ENCODE data around the gene OR7D2.
"Not testable (repeated sequence)": the region's sequence is repeated elsewhere in the genome, so short reads cannot be mapped to it uniquely, and the experiment has no call there.

The OR7D2 gene

DNA sequence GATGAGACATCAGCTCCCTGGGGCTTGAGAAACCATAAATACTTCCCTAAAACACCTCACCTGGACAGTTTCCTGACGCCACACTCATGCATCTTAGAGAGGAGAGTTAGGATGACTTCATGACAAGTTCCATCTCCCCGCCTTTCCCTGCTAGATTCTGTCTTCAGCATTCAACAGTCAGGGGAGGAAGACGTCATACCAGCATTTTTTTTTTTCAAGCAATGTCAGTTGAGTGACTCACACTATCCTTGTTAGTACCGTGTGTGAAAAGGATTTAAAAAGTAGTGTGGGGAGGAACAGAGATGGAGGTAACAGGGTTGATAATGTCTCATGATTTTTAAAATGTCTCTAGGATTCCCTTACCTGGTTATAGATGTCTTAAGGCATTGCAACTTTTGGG, at the start of gene OR7D2:
Gene OR7D2, plus strand, starts transcription at position 79 of the 400 bp plus-strand sequence. CDS start 6,803 bp downstream, outside the sequence.
- DNase-seq (ENCODE audit: low read depth in 2 of 2) = no peak

DNA sequence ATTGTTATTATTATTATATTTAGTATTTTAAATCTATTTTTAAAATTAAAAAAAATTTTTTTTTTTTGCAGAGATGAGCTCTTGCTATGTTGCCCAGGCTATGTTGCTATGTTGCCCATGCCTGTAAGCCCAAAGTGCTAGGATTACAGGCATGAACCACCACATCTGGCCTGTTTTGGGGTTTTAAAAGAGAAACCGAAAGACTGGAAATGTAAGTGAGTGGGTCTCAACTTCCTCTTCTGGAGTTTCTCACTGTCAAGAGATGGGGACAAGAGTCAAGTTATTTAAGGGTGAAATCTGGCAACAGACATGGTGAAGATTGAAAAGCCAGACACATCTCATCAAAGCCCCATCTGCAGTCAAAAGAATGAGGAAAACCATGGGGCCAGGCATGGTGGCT, 47.8 kb upstream of the OR7D2 start:
- no peak for DNase-seq (ENCODE audit: low read depth in 2 of 2)

DNA sequence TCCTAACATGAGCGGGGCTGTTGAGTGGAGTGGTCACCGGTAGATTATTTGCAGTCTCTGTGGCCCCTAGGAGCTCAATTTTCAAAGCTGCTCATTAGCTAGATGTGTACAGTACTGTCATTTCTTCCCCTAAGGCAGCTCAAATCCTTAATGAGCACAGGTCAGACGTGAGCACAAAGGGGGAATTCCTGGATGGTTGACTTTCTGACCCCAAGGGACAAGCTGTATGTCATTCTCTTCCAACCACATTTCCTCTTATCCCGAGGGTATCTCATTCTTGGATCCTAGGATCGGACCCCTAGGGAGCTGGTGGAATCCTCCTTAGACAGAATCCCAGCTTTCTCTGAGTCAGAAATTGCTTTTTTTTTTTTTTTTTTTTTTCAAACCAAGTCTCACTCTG, 46.4 kb upstream of the OR7D2 start:
- DNase-seq (ENCODE audit: low read depth in 2 of 2) = no peak

DNA sequence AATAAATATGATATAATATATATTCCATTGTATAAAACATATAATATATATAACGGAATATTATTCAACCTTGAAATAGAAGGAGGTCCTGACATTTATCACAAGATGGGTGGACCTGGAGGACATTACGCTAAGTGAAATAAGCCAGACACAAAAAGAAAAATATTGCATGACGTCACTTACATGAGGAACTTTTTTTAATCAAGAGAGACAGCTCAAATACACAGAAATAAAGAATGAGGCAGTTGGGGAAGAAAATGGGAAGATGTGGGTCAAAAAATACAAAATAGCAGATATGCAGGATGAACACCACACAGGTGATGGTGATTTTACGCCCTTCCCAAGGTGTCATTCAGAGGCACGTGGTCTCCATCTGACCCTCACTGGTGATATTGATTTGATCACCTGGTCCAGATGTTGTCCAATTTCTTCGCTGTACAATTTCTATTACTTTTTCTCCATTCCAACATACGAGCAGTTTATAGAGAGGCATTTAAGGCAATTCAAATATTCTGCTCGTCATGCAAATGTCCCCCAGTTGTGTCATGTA, 39.1 kb upstream of the OR7D2 start:
- DNase-seq (ENCODE audit: low read depth in 2 of 2) = no peak

DNA sequence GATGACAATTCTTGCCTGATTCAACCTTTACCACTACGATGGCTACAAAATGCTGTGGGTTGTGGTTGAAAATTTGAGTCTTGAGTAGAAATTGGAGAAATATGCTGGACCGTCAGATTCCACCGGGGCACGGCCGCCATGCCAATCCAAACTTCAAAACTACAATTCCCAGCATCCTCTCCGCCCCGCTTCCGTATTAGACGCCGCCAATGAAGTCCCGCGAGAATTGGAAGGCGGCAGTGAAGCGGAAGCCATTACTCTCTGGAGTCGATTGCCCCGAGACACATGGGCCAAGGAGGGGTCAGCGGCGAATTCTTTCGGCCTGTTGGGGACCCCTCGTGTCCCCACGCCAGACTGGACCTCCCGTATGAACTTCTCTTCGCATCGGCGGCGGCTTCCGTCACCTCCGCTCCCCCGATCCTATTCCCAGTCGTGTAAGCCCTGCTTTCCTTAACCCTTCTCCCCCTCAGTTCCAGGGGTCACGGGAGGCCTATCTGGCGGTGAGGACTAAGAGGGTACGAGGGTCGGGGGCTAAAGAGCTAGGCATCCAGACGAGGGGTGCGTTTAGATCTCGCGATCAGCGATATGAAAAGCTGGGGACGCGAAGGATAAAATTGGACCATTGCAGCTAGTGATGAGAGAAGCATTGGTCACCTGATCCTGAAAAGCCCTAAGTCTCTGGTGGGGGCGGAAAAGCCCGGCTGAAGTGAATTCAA, 38.5 kb upstream of the OR7D2 start, which contains the start of gene ZNF317:
Gene ZNF317, plus strand, starts transcription at position 239 of the 716 bp plus-strand sequence. CDS start 15,620 bp downstream, outside the sequence.
- DNase-seq (ENCODE audit: low read depth in 2 of 2) = peak; percentile 77 to 89

DNA sequence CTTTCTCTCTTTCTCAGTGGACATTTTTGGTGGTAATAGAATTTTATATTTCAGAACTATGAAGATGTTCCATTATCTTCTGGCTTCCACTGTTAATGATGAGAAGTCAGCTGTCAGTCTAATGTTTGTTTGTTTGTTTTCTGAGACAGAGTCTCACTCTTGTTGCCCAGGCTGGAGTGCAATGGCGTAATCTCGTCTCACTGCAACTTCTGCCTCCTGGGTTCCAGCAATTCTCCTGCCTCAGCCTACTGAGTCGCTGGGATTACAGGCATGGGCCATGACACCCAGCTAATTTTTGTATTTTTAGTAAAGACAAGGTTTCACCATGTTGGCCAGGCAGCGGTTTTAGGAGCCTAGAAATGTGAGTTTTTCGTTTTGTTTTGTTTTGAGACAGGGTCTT, 33.9 kb upstream of the OR7D2 start:
- DNase-seq (ENCODE audit: low read depth in 2 of 2) = no peak

DNA sequence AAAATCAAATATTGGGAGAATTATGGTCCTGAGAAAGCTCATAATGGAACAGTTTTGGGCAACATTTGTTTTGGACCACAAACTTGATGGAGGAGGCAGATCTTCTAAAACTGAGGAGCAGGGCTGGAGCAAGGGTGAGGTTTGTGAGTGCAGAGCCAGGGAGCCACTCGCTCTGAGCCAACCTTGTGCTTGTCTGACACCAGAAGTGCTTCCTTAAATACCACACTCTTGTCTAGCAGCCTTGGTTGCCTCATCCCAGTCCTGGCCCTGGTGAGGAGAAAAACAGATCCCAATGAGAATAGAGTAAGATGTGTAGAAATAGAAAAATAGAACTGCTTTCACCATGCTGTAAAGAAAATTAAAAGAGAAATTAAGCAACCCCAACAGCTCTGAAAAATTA, 31.9 kb upstream of the OR7D2 start:
- DNase-seq (ENCODE audit: low read depth in 2 of 2) = no peak

DNA sequence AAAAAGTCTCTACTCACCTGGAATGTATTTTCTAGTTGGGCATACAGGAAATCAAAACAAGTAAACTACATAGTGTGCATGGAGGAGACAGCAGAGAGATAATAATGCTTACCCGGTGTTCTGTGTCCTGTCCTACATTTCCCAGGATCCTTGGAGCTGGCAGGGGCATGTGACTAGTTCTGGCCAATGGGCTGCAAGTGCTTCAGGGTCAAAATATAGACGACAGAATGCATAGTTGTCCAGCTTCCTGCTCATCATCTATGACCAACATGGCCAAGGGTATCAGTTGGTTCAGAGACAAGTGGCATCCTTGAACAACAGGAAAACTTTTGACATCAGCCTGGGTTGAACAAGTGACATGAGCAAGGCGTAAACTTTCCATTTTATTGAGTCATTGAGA, 30.1 kb upstream of the OR7D2 start:
- no peak for DNase-seq (ENCODE audit: low read depth in 2 of 2)

DNA sequence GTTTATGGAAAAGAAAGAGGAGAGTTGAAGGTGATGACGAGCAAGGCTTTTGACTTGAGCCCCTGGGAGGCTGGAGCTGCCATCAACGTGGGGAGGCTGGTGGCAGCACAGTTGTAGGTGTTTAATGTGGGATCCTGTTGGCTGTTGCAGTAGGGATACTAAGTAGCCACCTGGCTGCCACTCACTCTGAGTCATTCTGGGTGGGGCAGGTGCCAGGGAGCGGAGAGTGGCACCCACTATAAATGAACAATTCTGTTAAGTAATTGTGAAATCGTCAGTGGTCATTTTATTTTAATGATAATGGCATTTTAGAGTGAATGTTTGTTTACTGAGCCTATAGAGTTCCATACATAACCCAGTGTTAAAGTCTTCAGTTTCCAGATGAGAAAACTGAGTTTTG, 28.8 kb upstream of the OR7D2 start:
- DNase-seq (ENCODE audit: low read depth in 2 of 2) = no peak

DNA sequence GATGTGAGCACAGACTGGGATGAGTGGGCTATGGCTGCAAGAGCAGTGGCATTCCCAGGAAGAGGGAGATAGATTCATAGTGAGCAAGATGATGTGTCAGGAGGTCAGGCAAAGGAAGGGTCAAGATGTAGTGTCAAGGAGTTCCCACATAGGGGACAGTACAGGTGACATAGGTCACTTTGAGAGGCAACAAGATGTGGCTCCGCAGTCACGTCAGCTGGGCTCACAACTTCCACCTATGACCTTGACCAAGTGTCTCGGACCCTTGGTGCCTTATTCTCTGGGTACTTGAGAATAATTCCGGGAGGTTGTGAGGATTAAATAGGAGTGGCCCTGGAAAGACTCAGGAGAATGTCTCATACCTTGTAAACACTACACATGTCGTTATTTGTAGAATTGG, 28.1 kb upstream of the OR7D2 start:
- no peak for DNase-seq (ENCODE audit: low read depth in 2 of 2)

DNA sequence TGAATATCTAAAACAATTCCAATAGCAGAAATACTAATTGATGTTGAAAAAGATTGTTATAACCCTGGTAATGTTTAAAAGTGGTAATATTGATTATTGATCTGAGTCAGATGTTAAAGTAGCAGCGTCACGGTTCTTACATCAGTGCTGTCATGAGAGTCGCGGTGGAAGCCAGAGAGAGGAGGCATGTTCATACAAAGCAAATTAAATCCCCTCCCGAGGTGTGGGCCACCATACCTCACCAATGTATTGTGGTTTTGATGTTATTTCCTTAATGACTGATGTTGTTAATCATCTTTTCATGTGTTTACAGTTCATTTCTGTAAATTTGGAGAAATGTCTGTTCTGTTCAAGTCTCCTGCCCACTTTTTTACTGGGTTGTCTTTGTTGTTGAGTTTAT, 27.4 kb upstream of the OR7D2 start:
- DNase-seq (ENCODE audit: low read depth in 2 of 2) = no peak

DNA sequence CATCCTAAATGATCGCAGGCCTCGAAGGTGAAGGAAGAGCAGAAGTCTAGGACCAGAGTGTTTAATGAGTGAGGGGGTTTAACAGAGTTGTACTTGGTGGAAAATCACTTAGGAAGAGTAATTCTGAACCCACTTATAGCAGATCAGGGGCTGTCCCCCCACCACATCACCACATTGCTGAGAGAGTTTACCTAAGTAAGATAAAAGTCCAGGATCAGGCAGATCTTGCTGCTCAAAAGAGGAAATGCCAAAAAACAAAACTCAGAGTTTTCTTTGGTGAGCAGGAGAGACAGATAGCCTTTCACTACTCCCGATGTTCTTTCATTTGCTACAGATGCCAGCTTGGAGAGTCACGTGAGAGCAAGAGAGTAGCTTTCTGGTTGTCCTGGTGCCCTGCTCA, 23.2 kb upstream of the OR7D2 start:
- no peak for DNase-seq (ENCODE audit: low read depth in 2 of 2)

DNA sequence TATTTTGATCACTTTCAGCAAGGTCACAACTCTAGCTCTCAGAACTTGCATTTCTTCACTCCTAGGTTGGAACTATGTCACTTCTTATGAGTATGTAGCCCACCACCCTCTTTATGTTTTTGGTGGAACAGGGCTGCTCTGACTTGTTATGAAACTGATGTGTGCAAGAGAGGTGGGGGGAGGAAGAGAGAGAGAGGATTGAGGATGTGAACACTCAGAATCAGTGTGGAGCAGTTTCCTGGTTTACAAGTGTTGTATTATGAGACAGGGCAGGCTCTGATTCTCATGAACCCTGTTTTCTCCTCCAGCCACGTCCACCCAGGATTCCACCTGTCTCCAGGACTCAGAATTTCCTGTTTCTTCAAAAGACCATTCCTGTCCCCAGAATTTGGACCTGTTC, 22.5 kb upstream of the OR7D2 start:
- DNase-seq (ENCODE audit: low read depth in 2 of 2) = no peak

DNA sequence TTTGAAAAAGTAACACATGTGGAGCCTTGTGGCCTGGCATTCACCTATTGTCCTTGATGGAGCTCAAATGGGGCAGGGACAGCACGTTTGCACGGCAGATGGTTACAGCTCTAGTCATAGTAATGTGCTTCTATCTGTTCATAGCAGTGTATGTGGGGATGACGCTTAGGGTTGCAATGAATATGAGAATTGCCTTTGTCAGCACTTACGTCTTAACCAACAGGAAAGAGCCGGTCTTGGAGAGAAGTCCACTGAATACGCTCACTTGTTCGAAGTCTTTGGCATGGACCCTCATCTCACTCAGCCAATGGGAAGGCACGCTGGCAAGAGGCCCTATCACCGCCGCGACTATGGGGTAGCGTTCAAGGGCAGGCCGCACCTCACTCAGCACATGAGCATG, 18.9 kb upstream of the OR7D2 start:
- DNase-seq (ENCODE audit: low read depth in 2 of 2) = no peak

DNA sequence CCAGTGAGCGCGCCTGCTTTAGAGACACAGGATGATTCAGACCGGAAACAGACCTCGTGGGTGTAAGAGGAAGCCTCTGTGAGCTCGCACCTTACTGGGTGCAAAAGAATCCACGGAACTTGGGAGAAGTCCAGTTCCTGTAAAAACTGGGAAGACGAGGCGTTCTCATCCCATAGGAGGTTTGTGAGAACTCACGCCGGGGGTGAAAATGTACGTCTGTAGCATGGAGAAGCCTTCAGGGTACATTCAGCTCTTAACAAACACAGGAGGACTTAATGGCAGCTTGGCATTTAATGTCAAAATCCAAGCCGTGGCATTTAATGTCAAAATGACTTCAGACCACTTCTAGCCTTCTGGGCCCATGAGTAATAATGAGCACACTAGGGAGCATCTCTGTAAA, 17.4 kb upstream of the OR7D2 start:
- no peak for DNase-seq (ENCODE audit: low read depth in 2 of 2)

DNA sequence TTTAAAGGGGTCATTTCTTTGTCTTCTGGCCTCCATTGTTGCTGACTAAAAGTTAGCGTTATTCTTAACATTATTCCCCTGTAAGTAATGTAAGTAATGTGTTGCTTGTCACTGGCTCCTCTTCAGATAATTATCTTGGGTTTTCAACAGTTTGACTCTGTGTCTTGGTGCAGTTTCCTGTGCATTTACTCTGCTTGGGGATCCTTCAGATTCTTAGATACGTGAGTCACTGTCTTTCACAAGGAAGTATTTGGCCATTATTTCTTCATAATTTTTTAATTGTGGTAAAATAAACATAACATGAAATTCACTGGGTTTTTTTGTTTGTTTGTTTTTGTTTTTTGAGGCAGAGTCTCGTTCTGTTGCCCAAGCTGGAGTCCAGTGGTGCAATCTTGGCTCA, 13.5 kb upstream of the OR7D2 start:
- no peak for DNase-seq (ENCODE audit: low read depth in 2 of 2)

DNA sequence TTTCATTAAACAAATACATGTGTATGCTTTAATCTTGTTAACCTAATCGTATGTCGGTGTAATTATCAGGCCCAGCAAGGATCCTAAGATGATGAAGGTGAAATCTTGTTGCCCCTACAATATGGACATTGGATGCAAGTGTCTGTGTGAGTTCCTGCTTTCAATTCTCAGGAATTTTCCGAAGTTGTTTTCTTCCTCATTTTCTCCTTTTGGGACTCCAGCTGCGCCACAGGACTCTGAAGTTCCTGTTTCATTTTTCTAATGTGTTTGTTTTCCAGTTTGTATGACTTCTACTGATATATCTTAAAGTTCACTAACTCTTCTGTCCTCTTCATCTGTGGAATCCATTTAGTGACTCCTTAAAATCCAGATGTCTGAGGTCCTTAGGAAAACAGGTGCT, 11.9 kb upstream of the OR7D2 start:
- DNase-seq (ENCODE audit: low read depth in 2 of 2) = no peak

DNA sequence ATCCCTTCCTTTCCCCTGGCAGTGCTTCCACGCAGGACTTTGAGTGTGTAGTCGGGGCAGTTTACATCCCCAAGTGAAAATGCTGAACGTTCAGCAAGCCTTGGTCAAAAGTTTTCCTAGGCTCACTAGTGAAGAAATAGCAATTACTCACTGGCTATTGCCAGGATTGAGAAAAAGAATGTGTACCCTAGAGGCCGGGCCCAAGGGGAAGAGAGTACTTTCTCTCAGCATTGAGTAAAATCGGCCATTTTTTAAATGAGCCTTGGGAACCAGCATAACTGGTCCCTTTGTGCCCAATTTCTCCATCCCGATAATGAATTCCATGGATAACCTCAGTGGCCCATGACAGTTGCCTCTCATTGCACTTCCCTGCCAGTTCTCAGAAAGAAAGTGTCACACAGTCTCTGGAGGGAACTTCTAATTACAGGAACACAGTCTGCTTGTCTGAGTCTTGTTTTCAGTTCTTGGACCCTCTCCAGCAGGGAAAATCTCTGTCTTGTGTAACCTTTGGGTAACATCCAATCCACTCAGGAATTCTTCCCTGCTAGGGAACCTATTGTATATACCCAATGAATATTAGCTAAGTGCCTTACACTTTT, 7.3 kb upstream of the OR7D2 start:
- DNase-seq (ENCODE audit: low read depth in 2 of 2) = no peak

DNA sequence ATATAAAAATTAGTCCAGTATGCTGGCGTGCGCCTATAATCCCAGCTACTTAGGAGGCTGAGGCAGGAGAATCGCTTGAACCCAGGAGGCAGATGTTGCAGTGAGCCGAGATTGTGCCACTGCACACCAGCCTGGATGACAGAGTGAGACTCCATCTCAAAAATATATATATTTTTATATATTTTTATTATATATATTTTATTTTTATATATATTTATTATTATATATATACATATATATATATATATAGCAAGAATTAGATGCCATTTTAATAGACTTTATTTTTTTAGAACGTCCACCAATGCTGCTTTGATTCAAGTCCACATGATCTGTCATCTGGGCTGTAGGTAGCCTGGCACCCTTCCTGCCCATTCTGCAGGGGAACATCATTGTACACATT, 3.5 kb upstream of the OR7D2 start:
- DNase-seq (ENCODE audit: low read depth in 2 of 2) = no peak

DNA sequence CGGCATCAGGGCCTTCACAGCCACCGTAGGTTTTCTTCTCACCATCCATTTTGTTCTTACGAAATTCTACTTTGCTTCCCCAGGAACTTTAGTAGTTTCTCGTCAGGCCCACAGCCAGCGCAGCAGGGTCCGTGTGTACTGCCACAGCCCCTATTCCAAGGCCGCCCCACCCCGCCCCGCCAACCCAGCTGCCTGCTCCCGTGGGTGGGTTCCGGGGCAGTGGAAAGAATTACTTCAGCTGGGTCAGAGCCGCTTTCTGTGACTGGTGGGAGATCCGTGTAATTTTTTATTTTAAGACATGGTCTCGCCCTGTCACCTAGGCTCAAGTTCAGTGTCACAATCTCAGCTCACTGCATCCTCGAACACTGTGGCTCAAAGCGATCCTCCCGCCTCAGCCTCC, 4.2 kb downstream of the OR7D2 start:
- no peak for DNase-seq (ENCODE audit: low read depth in 2 of 2)

DNA sequence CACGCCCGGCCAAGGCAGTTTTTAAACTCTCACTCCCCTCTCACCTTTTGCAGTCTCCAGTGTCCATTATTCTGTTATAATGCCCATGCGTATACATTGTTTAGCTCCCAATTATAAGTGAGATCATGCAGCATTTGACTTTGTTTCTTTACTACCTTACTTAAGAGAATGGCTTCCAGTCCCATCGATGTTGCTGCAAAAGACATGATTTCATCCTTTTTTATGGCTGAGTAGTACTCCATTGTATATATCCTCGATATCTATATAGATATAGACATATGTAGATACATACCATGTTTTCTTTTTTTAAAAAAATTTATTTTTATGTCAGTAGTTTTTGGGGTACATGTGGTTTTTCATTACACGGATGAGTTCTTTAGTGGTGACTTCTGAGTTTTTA, 8.4 kb downstream of the OR7D2 start:
- DNase-seq (ENCODE audit: low read depth in 2 of 2) = no peak

DNA sequence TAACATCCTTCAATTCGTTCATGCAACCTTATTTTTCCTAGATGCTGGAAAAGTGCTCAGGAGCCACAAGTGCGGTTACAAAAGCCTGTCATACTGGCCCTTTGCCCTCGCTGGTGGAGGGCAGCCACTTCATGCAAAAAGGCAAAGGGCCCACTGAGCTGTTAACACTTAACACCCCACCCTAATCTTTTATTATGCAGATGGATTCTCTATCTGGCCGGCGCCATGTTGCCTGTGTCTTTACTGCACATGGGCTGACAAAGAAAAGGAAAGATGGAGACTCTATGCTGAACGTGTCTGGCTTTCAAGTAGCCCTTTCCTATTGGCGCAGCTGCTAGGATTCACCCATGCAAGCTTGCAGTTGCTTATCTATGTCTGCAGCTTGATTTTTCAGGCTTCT, 10.8 kb downstream of the OR7D2 start:
- DNase-seq (ENCODE audit: low read depth in 2 of 2) = no peak

DNA sequence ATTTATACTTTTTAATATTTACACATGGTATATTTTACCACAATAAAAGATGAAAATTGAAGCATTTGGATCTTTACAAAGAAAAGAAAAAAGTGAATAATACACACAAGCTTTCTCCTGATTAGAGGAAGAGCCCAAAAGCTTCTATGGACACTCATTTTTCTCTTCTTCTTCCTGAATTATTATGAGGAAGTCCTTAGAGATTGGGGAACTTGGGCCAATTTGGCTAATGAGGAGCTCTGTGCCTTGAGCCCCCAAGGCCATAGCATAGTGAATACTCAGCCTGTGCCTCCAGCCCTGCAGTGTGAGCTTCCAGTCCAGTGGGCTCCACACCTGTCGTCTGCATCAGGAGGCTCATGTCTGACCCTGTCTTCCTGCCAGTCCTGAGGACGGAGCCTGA, 19.3 kb downstream of the OR7D2 start:
- not testable (repeated sequence) for DNase-seq (ENCODE audit: low read depth in 2 of 2)

All from stimulated activated CD4-positive, alpha-beta T cell treated with anti-CD3 and anti-CD28 coated beads, Interleukin-15, amount 100 ng/mL, for 48 hours (primary cell).